Fibroblast of peridontal ligament (primary cell): Measurements from ENCODE around the gene LGALS7B.
"Not testable (repeated sequence)": the region's sequence is repeated elsewhere in the genome, so short reads cannot be mapped to it uniquely, and the experiment has no call there.

ENCODE experiments used
- DNase-seq: peaks from one replicate; pipeline ENCODE4 v3.0.0-alpha.2; 2010; ENCODE audit errors: extremely low read depth

The LGALS7B gene

DNA sequence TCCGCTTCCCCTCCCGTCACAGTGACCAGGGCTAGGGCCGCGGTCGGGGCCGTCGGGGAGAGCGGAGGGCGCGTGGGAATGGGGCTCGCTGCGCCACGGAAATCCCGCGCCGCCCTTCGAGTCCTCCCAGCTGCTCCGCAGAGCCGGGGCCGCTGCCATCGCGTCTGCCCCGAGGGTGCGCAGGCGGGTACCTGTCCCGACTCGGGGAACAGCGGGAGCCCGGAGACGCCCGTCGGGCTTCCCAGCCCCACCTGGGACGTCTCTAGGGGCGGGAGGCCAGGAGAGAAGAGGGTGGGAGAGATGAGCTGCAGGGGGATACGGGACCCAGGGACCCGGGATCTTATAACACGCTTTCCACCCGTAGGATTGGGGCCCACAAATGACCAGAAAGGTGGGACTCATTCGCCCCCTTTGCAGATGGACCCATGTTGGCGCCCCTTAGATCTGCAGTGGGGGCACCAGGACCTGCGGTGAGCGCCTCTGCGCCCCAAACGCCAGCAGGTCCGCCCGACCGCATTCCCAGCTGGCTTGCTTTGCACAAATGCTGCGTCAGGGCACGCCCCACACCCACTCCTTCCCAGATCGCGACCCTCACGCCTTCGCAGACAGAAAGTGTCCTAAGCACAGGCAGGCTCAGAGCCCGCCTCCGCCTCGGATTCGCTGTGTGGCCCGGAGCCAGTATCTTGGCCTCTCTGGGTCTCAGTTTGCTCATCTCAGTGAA lies 18.6 kb upstream of the LGALS7B start:
- not testable (repeated sequence) for DNase-seq

DNA sequence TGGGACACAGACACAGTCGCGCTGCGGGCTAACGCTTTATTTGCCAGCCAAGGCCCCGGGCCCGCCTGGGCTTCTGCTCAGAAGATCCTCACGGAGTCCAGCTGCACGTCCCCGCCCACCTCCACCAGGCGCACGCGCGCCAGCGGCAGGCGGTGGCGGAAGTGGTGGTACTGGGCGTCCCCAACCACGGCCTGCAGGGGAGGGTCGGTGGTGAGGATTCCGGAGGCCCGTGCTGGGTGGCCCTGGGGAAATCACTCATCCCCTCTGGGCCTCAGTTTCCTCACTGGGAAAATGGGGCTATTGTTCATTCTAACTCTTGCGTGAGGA lies 18.1 kb upstream of the LGALS7B start:
- DNase-seq, result not testable (repeated sequence)

GRCh38 chr19:38771569-38771968 lies 17.4 kb upstream of the LGALS7B start:
- DNase-seq, result not testable (repeated sequence)

GRCh38 chr19:38773469-38774177 lies 15.4 kb upstream of the LGALS7B start, which contains the start of gene LGALS7:
Gene LGALS7 (minus strand): TSS chr19:38773517. CDS start chr19:38773492, 25 bp downstream.
- DNase-seq, result no peak

DNA sequence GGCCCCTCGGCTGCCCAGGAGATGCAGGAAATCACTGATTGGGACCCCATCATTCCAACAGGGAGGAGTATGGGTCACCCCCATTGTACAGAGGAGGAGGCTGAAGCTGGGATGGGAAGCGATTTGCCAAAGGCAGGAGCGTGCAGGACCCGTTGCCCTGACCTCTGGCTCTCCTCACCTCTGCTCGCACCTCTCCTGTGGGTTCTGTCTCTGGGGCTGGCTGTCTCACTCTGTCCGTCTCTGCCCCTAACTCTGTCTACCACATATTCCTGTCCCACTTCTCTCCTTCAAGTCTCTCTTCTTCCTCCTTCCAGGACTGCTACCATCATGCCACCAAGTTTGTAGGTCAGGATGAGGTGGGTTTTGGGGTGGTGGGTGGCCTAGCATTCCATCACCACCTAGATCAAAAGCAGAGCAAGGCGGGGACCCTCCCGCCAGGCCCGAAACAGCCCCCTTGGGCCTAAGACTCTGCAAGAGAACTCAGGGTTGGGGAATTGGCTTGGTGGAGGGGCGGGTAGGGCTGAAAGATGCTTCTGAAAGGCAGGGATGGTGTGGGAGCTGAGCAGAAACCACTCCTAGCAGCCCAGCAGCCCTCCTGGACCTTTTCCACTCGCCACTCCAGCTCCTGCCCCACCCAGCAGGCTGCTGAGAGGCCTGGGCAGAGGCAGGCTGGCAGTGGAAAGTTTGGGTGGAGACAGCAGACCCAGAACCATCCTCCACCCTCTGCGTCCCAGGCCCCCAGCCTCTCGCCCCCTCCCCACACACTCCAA lies 14.6 kb upstream of the LGALS7B start:
- DNase-seq, result no peak

- DNase-seq, result no peak
Measured at GRCh38 chr19:38778733-38779132, 10.3 kb upstream of the LGALS7B start.

GRCh38 chr19:38780443-38780842 lies 8.6 kb upstream of the LGALS7B start:
- DNase-seq, result no peak

GRCh38 chr19:38781058-38781457 lies 7.9 kb upstream of the LGALS7B start:
- no peak for DNase-seq

DNA sequence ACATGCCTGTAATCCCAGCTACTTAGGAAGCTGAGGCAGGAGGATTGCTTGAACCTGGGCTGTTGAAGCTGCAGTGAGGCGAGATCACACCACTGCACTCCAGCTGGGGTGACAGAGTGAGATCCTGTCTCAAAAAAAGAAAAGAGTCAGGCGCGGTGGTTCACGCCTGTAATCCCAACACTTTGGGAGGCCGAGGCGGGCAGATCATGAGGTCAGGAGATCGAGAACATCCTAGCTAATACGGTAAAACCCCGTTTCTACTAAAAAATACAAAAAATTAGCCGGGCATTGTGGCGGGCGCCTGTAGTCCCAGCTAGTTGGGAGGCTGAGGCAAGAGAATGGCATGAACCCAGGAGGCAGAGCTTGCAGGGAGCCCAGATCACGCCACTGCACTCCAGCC lies 6.8 kb upstream of the LGALS7B start:
- not testable (repeated sequence) for DNase-seq

DNA sequence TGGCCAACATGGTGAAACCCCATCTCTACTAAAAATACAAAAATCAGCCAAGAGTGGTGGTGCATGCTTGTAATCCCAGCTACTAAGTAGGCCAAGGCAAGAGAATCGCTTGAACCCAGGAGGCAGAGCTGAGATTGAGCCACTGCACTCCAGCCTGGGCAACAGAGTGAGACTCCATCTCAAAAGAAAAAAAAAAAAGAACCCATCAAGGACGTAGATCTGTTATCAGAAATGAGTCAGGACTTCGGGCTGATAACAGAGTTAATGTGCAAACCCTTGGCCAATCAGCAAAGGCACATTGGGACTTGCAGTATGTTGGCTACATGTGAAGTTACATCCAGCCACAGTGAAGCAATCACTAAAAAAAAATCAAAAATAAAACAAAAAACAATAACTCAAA lies 4.8 kb upstream of the LGALS7B start:
- DNase-seq, result no peak

GRCh38 chr19:38785187-38785699 lies 3.8 kb upstream of the LGALS7B start:
- DNase-seq, result no peak

GRCh38 chr19:38786061-38786460 lies 2.9 kb upstream of the LGALS7B start:
- not testable (repeated sequence) for DNase-seq

DNA sequence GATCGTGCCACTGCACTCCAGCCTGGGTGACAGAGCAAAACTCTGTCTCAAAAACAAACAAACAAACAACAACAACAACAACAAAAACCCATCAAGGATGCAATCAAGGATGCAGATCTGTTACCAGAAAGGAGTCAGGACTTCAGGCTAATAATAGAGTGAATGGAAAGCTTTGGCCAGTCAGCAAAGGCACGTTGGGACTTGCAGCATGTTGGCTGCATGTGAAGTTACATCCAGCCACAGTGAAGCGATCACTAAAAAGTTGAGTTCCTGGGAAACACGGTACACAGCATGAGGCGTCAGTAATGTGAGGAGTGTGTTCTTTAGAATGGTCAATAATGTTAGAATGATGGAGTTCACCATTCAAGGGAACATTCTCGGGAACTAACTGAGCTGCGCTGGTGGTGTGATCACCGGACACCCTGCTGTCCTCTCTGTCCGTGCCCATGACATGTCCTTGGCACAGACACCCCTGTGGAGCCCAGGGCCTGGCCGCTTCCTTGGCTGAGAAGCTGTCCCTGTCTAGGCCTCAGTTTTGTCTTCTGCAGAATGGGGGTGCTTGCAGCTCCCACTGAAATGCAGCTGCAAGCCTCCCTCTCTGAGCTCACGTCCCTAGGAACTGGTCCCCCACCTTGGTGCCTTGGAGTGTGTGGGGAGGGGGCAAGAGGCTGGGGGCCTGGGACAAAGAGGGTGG lies 2.3 kb upstream of the LGALS7B start:
- no peak for DNase-seq

GRCh38 chr19:38790507-38791403 lies 1.8 kb downstream of the LGALS7B start:
- not testable (repeated sequence) for DNase-seq

DNA sequence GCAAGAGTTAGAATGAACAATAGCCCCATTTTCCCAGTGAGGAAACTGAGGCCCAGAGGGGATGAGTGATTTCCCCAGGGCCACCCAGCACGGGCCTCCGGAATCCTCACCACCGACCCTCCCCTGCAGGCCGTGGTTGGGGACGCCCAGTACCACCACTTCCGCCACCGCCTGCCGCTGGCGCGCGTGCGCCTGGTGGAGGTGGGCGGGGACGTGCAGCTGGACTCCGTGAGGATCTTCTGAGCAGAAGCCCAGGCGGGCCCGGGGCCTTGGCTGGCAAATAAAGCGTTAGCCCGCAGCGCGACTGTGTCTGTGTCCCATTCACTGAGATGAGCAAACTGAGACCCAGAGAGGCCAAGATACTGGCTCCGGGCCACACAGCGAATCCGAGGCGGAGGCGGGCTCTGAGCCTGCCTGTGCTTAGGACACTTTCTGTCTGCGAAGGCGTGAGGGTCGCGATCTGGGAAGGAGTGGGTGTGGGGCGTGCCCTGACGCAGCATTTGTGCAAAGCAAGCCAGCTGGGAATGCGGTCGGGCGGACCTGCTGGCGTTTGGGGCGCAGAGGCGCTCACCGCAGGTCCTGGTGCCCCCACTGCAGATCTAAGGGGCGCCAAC lies 2.6 kb downstream of the LGALS7B start:
- not testable (repeated sequence) for DNase-seq

DNA sequence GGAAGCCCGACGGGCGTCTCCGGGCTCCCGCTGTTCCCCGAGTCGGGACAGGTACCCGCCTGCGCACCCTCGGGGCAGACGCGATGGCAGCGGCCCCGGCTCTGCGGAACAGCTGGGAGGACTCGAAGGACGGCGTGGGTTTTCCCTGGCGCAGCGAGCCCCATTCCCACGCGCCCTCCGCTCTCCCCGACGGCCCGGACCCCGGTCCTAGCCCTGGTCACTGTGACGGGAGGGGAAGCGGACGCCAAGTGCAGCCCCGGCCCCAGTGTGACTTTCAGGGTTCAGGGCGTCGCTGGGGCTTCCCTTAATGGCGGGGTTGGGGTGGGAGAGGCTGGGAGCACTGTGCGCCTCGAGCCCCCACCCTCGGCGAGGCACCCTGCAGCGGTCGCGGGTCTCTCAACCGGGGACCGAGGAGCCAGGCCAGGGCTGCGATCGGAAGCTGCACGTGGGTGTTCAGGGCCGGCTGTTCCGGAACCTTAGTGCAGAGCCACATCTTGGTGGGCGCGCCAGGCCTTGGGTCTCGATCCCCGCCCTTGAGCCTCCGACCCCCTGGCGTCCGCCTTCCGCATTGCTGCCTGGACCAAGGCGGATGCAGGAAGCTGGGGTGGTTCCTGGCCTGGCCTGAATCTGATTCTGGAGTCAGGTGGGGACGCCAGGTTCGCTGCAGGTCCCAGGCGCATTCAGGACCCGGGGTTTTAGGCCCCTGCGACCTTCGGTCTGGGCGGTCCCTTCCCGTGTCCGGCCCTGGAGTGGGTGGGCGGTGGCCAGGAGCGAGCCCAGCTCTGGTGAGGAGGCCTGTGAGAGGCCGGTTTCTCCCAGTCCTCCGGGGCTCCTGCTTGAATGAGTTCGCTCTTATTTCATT lies 3.5 kb downstream of the LGALS7B start:
- no peak for DNase-seq

GRCh38 chr19:38793177-38793576 lies 4.2 kb downstream of the LGALS7B start:
- DNase-seq, result peak; percentile 25

DNA sequence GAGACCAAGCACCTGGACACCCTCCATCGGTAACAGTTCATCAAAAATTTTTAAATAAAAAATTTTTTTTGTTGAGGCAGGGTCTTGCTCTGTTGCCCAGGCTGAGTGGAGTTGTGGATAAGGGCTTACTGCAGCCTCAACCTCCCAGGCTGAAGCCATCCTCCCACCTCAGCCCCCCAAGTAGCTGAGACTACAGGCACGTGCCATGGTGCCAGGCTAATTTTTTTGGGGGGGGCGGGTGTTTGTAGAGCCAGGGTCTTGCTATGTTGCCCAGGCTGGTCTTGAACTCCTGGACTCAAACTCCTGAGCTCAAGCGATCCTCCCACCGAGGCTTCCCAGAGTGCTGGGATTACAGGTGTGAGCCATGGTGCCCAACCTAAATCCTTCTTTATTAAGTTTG lies 4.7 kb downstream of the LGALS7B start:
- DNase-seq, result no peak

DNA sequence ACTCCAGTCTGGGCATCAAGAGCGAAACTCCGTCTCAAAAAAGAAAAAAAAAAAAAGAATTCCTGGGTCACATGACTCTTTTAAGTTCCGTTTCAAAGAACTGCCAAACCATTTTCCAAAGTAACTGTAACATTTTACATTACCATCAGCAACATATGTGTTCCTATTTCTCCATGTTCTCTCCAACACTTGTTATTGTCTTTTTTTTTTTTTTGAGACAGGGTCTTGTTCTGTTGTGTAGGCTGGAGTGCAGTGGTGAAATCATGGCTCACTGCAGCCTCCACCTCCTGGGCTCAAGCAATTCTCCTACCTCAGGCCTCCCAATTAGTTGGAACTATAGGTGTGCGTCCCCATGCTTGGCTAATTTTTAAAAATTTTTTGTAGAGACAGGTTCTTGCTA lies 6.5 kb downstream of the LGALS7B start:
- no peak for DNase-seq
